Calu3 (cell line): ENCODE results near the gene ZRSR2. TPM values are rescaled to one million over a fixed set of nuclear protein-coding genes. Genes with fewer than 3 reads are reported as not detected.

Experiments used
- BruUV-seq: library from RNA; stranded (reverse); fragments of 400-500 nt; replicated peaks from 2 replicates; lab custom pipeline; 2021; lab: Mats Ljungman, UMichigan
- CTCF ChIA-PET: fragments of 300-600 bp; sonication (Branson Sonifier 250); formaldehyde crosslinking; loops from one replicate; lab custom pipeline; 2022; ENCODE audit warnings: antibody characterized with exemption; lab: Charles Lee
- DNase-seq: peaks from one replicate; pipeline ENCODE4 v3.0.0; 2022
- H3K27ac Mint-ChIP-seq: one replicate; pipeline ENCODE4 v1.8.0; 2022; ENCODE audit warnings: mixed read lengths; ENCODE audit not compliant: unreplicated experiment
- H3K27me3 Mint-ChIP-seq: one replicate; pipeline ENCODE4 v1.8.0; 2022; ENCODE audit warnings: mixed read lengths; ENCODE audit not compliant: unreplicated experiment
- H3K36me3 Mint-ChIP-seq: one replicate; pipeline ENCODE4 v1.8.0; 2022; ENCODE audit warnings: mild to moderate bottlenecking, moderate library complexity, mixed read lengths; ENCODE audit not compliant: insufficient read depth, unreplicated experiment
- H3K4me1 Mint-ChIP-seq: one replicate; pipeline ENCODE4 v1.8.0; 2022; ENCODE audit warnings: mild to moderate bottlenecking, low read depth, mixed read lengths; ENCODE audit not compliant: unreplicated experiment
- H3K4me3 Mint-ChIP-seq: one replicate; pipeline ENCODE4 v1.8.0; 2022; ENCODE audit warnings: mild to moderate bottlenecking, low read depth, moderate library complexity, mixed read lengths; ENCODE audit not compliant: unreplicated experiment
- H3K9me3 Mint-ChIP-seq: one replicate; pipeline ENCODE4 v1.8.0; 2022; ENCODE audit warnings: low read depth, mixed read lengths; ENCODE audit not compliant: unreplicated experiment
- CTCF ChIP-seq: fragments of 200-600 bp; IDR thresholded peaks from one replicate; pipeline ENCODE4 v1.8.0; 2022; ENCODE audit warnings: antibody characterized with exemption; ENCODE audit not compliant: unreplicated experiment
- intact Hi-C: fragments of 100-400 bp; cut with micrococcal nuclease; formaldehyde crosslinking; loops from one replicate; pipeline ENCODE4 v1.10.0; 2022; ENCODE audit not compliant: unreplicated experiment
- total RNA-seq: library from RNA; stranded (reverse); gene quantifications from 2 replicates; pipeline ENCODE4 v1.2.3, GENCODE V29; 2022

The ZRSR2 gene
- total RNA-seq, 1 experiment from 2014 or later, result 16.4 TPM

DNA sequence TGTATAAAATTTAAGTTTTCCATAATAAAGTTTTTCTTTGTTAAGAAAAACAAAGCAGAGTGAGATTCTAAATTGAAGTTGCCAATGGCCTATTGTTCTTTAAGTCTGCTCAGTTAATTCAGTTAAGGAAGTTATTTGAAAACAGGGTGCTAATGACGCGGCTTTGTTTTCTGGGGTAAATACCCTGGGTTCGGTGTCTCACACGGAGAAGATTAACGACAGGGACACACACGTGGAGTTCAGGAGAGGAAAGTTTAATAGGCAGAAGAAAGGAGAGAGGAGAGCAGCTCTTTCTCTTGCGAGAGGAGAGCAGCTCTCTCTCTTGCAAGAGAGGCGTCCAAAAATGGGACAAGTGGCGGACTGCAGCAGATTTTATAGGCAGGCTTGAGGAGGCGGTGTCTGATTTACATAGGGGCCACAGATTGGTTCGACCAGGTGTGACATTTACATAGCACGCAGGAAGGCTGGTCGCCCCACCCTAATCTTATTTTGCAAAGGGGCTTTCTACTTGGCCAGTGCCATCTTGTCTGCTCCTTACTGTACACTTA lies 42.6 kb upstream of the ZRSR2 start:
- CTCF ChIA-PET, result no interaction called here
- no peaks in the 10 kb centered on the region for H3K36me3 Mint-ChIP-seq
- no TSS peak for BruUV-seq
- no peak overlapping the region for H3K4me3 Mint-ChIP-seq
- intact Hi-C loops, result no loop called here
- peaks cover 8% of the 10 kb centered on the region for H3K4me1 Mint-ChIP-seq
- no peak overlapping the region for H3K27ac Mint-ChIP-seq
- no peaks in the 10 kb centered on the region for H3K27me3 Mint-ChIP-seq
- no peak for TF ChIP-seq CTCF
- H3K9me3 Mint-ChIP-seq, result no peaks in the 10 kb centered on the region
- no peak for DNase-seq

DNA sequence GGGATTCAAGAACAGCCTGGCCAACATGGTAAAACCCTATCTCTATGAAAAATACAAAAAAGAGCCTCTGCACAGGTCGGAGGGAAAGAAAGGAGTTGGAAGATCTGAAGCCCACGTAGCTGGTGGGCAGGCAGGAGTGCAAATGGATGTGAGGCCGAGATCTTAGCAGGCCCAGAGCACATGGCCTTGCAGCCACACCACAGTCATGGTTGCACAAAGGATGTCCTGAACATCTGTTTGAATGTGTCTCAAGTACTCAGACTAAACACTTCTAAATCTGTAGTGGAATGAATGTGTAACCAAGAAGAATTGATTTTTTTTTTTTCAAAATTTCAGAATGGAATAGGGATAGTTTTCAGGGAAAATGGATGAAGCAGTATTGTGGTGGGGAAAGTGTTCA lies 41.4 kb upstream of the ZRSR2 start:
- H3K4me1 Mint-ChIP-seq, result peaks cover 8% of the 10 kb centered on the region
- H3K27me3 Mint-ChIP-seq, result no peaks in the 10 kb centered on the region
- H3K36me3 Mint-ChIP-seq, result no peaks in the 10 kb centered on the region
- TF ChIP-seq CTCF, result no peak
- BruUV-seq, result no TSS peak
- DNase-seq, result no peak
- intact Hi-C loops, result no loop called here
- no peak overlapping the region for H3K27ac Mint-ChIP-seq
- H3K9me3 Mint-ChIP-seq, result no peaks in the 10 kb centered on the region
- no peak overlapping the region for H3K4me3 Mint-ChIP-seq
- CTCF ChIA-PET, result interaction anchor here (0.7 kb wide), 1 partner anchor 232 kb away, joined by 3 read pairs; no protein-coding TSS in a partner anchor

DNA sequence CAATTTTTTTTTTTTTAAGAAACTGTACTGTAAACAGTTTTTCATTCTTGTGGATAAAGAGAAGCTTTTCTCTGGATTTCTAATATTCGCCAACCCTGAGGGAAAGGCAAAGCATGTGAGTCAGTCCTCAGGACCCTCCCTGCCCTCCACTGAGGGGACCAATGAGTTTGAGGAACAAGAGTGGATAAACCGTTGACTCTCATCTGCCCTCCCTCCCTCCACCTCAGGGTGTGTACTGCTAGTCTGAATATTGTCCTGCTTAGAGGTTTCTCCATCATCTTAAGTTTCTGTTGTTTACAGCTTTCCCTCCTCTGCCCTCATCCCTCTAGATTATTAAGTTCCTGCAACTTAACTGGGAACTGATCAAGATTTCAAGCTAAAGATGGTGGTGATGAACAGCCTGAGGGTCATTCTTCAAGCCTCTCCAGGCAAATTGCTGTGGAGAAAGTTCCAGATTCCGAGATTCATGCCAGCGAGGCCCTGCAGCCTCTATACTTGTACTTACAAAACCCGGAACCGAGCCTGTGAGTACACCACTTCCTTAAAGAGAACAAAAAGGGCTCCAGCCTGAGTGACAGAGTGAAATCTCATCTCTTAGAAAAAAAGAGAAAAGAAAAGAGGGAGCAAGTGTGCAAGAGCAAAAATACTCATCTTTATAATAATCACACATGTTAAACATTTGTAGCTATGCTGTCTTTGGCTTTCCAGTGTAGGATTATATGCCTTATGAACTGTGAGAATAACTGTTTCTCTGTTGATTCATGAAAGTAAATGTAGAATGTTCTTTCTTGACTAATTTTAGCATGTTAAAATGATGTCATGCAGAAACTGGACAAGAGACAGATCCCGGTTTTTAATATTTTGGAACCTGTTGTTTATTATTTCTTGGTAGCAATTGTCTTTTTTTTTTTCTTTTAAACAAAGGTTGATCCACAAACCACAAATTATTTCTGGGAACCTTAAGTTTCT lies 40.4 kb upstream of the ZRSR2 start:
- no peaks in the 10 kb centered on the region for H3K27me3 Mint-ChIP-seq
- no peak overlapping the region for H3K27ac Mint-ChIP-seq
- H3K9me3 Mint-ChIP-seq, result no peaks in the 10 kb centered on the region
- no peaks in the 10 kb centered on the region for H3K36me3 Mint-ChIP-seq
- no peak for DNase-seq
- CTCF ChIA-PET, result interaction anchor here (0.7 kb wide), 1 partner anchor 233 kb away, joined by 3 read pairs; no protein-coding TSS in a partner anchor
- no peak overlapping the region for H3K4me3 Mint-ChIP-seq
- H3K4me1 Mint-ChIP-seq, result peaks cover 8% of the 10 kb centered on the region
- BruUV-seq, result no TSS peak
- no peak for TF ChIP-seq CTCF
- intact Hi-C loops, result no loop called here

DNA sequence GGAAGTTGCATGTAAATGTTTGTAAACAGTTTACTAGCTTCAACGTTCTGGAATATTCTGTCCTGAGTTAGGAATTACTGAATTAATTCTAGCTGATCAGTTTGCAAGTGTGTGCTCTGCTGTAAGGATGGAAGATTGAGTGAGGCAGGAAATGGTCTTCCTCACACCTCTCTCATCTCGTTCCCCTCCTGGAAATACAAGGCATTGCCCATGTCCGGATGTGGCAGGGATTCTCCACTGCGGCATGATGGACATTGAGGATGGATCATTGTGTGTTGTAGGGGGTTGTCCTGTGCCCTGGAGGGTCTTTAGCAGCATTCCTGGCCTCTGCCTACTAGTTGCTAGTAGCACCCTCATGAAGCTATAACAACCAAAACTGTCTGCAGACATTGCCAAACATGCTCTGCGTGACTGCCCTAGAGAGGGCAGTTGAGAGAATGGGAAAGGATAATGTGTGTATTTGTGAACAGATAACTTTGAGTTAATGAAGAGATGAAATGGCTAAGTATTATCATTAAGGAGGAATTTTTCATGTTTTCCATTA lies 39.6 kb upstream of the ZRSR2 start:
- Mint-ChIP-seq H3K36me3 (no peaks in the 10 kb centered on the region), H3K27me3 (no peaks in the 10 kb centered on the region), H3K4me1 (peaks cover 8% of the 10 kb centered on the region), H3K9me3 (no peaks in the 10 kb centered on the region), H3K4me3 (no peak overlapping the region), H3K27ac (no peak overlapping the region)
- TF ChIP-seq CTCF, result no peak
- intact Hi-C loops, result no loop called here
- BruUV-seq, result no TSS peak
- DNase-seq, result no peak
- CTCF ChIA-PET, result no interaction called here
